Measurements from ENCODE around the gene ABCC11. TPM values are rescaled to one million over a fixed set of nuclear protein-coding genes. Genes with fewer than 3 reads are reported as not detected.

The ABCC11 gene
- 0.04 TPM for polyA plus RNA-seq (2013)

DNA sequence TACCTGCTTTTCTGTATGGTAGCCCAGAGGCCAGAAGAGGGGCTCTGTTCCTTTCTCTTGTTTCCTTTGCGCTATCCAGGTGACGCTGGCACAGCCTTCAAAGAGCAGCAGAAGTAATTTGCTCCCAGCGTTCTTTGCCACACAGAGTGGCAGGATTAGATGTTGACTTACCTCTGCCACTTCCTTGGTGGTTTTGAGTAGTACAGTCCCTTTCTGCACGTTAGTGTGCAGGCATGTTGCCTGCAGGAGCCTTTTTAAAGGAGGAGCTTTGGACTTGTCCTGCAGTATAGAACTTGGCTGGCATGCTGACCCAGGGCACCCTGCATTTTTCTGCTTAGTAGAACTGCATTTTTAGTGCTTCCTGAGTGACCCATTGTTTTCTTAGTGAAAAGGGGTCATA is at the start of gene ABCC11:
ABCC11 (minus strand) TSS at position 229 of the 400 bp plus-strand sequence. CDS start 15,618 bp downstream, outside the sequence.
- Histone ChIP-seq H3K36me3 (ENCODE audit: control insufficient read depth in 4 of 4, insufficient read depth in 4 of 4, low read length in 3 of 4) (peaks cover 0 to 4% (median 3%) of the 10 kb centered on the region in 4 experiments), H3K27ac (ENCODE audit: insufficient read depth in 1 of 2, low read depth in 1 of 2, low read length in 2 of 2, poor library complexity in 1 of 2, severe bottlenecking in 2 of 2) (peak within 1 kb of the TSS in 1 of 2 experiments; percentile 45), H3K9me3 (ENCODE audit: control extremely low read depth in 1 of 5, control insufficient read depth in 4 of 5, insufficient read depth in 2 of 5, low read depth in 1 of 5, low read length in 4 of 5) (no peaks in the 10 kb centered on the region), H3K4me1 (ENCODE audit: control extremely low read depth in 1 of 4, control insufficient read depth in 4 of 4, insufficient read depth in 4 of 4, low read length in 3 of 4) (peaks cover 9 to 32% (median 17%) of the 10 kb centered on the region in 4 experiments), H3K4me3 (ENCODE audit: control insufficient read depth in 1 of 7, extremely low read depth in 1 of 7, insufficient read depth in 4 of 7, low read depth in 2 of 7, low read length in 6 of 7) (peak within 1 kb of the TSS in 1 of 7 experiments; percentile 5), H3K27me3 (replicated peaks in 2 of 5; ENCODE audit: control insufficient read depth in 4 of 5, insufficient read depth in 5 of 5, low read length in 4 of 5) (no peaks in the 10 kb centered on the region)
- 46% methylated on average over 4 of the region's 4 CpGs for WGBS (ENCODE audit: insufficient coverage)
- POLR2A ChIA-PET: no interaction called here
- CTCF ChIA-PET: interaction anchor here (0.6 kb wide), 1 partner anchor 1203 kb away, joined by 4 read pairs; no protein-coding TSS in a partner anchor
- no peak for DNase-seq

DNA sequence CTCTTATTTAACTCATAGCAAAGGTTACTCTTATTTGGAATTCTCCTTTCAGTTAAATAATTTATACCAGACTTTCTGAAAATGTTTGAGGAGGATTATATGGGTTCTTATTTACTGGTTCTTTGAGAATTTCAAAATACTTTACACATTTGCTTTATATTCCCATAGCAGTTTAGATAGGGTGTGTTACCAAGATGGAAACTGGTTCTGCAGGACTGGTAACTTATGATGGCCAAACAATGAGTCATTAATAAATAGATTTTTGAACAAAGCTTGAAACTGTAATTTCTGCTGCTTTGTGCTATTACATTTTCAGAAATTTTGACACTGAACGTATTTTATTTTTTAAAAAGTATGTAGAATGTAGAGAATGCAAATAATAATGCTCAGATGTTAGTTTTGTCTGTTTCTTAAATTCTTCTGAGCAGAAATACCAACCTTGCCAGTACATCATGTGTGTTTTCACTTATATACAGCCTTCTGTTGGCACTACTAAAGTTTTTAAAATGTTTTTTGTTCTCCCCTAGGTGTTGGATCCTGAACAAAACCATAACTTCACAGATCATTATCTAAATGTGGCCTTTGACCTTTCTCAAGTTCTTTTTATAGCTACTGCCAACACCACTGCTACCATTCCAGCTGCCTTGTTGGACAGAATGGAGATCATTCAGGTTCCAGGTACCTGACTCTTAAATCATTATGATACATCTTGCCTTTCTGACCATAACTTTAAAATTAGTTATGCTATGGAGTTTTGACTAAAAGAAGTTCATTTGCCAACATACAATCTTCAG is 48.3 kb upstream of the ABCC11 start:
- WGBS (ENCODE audit: insufficient coverage): 100% methylated on average over 1 of the region's 1 CpG
- no peak for DNase-seq
- ChIA-PET CTCF (interaction anchor here (1.3 to 1.5 kb wide), 2 partner anchors 64 to 334 kb away, joined by 3 to 4 read pairs; no protein-coding TSS in a partner anchor), POLR2A (no interaction called here)
- Histone ChIP-seq H3K36me3 (ENCODE audit: control insufficient read depth in 4 of 4, insufficient read depth in 4 of 4, low read length in 3 of 4) (peaks cover 16 to 43% (median 20%) of the 10 kb centered on the region in 4 experiments), H3K9me3 (ENCODE audit: control extremely low read depth in 1 of 5, control insufficient read depth in 4 of 5, insufficient read depth in 2 of 5, low read depth in 1 of 5, low read length in 4 of 5) (no peaks in the 10 kb centered on the region), H3K27ac (ENCODE audit: insufficient read depth in 1 of 2, low read depth in 1 of 2, low read length in 2 of 2, poor library complexity in 1 of 2, severe bottlenecking in 2 of 2) (no peak overlapping the region), H3K4me3 (ENCODE audit: control insufficient read depth in 1 of 7, extremely low read depth in 1 of 7, insufficient read depth in 4 of 7, low read depth in 2 of 7, low read length in 6 of 7) (no peak overlapping the region), H3K4me1 (ENCODE audit: control extremely low read depth in 1 of 4, control insufficient read depth in 4 of 4, insufficient read depth in 4 of 4, low read length in 3 of 4) (peaks cover 2 to 8% (median 3%) of the 10 kb centered on the region in 4 experiments), H3K27me3 (replicated peaks in 2 of 5; ENCODE audit: control insufficient read depth in 4 of 5, insufficient read depth in 5 of 5, low read length in 4 of 5) (no peaks in the 10 kb centered on the region)

DNA sequence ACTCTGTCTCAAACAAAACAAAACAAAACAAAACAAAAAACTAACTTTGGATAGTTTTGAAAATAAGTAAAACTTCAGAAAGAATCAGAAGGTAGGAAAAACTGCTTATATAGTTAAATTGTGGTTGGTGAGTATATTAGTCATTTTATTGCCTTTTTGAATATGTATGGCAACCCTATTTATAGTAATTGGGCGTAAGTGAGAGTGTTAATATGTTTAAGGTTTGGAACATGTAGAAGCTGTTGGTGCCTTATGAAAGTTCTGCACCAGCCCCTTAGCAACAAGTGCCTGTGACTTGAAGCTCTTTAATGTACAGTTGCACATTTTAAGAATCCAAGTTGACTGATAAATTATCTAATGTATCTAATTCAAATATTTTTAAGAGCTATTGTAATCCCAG is 47.4 kb upstream of the ABCC11 start:
- Histone ChIP-seq H3K27me3 (replicated peaks in 2 of 5; ENCODE audit: control insufficient read depth in 4 of 5, insufficient read depth in 5 of 5, low read length in 4 of 5) (no peaks in the 10 kb centered on the region), H3K4me1 (ENCODE audit: control extremely low read depth in 1 of 4, control insufficient read depth in 4 of 4, insufficient read depth in 4 of 4, low read length in 3 of 4) (peaks cover 5 to 11% (median 7%) of the 10 kb centered on the region in 4 experiments), H3K4me3 (ENCODE audit: control insufficient read depth in 1 of 7, extremely low read depth in 1 of 7, insufficient read depth in 4 of 7, low read depth in 2 of 7, low read length in 6 of 7) (no peak overlapping the region), H3K27ac (ENCODE audit: insufficient read depth in 1 of 2, low read depth in 1 of 2, low read length in 2 of 2, poor library complexity in 1 of 2, severe bottlenecking in 2 of 2) (no peak overlapping the region), H3K9me3 (ENCODE audit: control extremely low read depth in 1 of 5, control insufficient read depth in 4 of 5, insufficient read depth in 2 of 5, low read depth in 1 of 5, low read length in 4 of 5) (no peaks in the 10 kb centered on the region), H3K36me3 (ENCODE audit: control insufficient read depth in 4 of 4, insufficient read depth in 4 of 4, low read length in 3 of 4) (peaks cover 13 to 44% (median 18%) of the 10 kb centered on the region in 4 experiments)
- no peak for DNase-seq
- CTCF ChIA-PET: interaction anchor here (1.3 to 1.5 kb wide), 2 partner anchors 63 to 335 kb away, joined by 3 to 4 read pairs; no protein-coding TSS in a partner anchor
- POLR2A ChIA-PET: no interaction called here
- WGBS (ENCODE audit: insufficient coverage): 80% methylated on average over 1 of the region's 1 CpG

DNA sequence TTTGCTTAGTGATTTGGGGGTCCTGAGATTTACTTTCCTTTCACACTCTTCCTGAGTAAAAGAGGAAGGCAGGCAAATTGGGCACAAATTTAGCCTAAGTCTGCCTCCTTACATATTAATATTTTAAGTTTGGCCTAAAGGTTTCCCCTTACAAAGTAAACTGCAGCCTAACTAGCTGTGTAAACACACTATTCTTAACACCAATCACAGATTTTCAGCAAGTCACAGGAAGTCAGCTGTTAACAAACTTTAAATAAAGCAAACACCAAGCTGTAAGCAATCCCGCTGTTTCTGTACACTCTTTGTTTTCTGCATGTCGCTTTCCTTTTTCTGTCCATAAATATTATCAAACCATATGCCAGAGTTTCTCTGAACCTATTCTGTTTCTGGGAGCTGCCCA is 45.1 kb upstream of the ABCC11 start:
- 93% methylated on average over 2 of the region's 2 CpGs for WGBS (ENCODE audit: insufficient coverage)
- no peak for DNase-seq
- H3K4me1 ChIP-seq (ENCODE audit: control extremely low read depth in 1 of 4, control insufficient read depth in 4 of 4, insufficient read depth in 4 of 4, low read length in 3 of 4): peaks cover 5 to 11% (median 7%) of the 10 kb centered on the region in 4 experiments
- H3K9me3 ChIP-seq (ENCODE audit: control extremely low read depth in 1 of 5, control insufficient read depth in 4 of 5, insufficient read depth in 2 of 5, low read depth in 1 of 5, low read length in 4 of 5): peaks cover 0 to 4% (median 2%) of the 10 kb centered on the region in 5 experiments
- no peak overlapping the region for H3K4me3 ChIP-seq (ENCODE audit: control insufficient read depth in 1 of 7, extremely low read depth in 1 of 7, insufficient read depth in 4 of 7, low read depth in 2 of 7, low read length in 6 of 7)
- no peak overlapping the region for H3K27ac ChIP-seq (ENCODE audit: insufficient read depth in 1 of 2, low read depth in 1 of 2, low read length in 2 of 2, poor library complexity in 1 of 2, severe bottlenecking in 2 of 2)
- CTCF ChIA-PET: interaction anchor here (1.3 kb wide), 1 partner anchor 23 kb away, joined by 3 read pairs; no protein-coding TSS in a partner anchor
- H3K27me3 ChIP-seq (replicated peaks in 2 of 5; ENCODE audit: control insufficient read depth in 4 of 5, insufficient read depth in 5 of 5, low read length in 4 of 5): no peaks in the 10 kb centered on the region
- POLR2A ChIA-PET: no interaction called here
- peaks cover 17 to 43% (median 24%) of the 10 kb centered on the region in 4 experiments for H3K36me3 ChIP-seq (ENCODE audit: control insufficient read depth in 4 of 4, insufficient read depth in 4 of 4, low read length in 3 of 4)

DNA sequence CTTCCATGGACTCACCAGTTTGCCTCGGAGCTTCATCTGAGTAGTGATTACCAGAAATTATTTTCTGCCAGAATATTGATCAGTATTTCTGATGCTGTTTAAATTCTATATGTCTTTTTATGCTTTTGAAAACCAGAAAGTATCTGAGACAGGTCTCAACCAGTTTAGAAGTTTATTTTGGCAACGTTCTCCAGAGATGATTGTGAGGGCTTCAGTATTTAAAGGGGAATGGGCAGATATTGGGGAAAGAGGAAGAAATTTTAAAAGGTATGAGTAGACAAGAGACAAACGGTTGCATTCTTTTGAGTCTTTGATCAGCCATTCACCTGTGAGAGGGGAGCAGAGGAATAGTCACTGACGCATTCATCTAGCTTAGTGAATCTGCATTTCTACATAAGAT is 44.4 kb upstream of the ABCC11 start:
- Histone ChIP-seq H3K9me3 (ENCODE audit: control extremely low read depth in 1 of 5, control insufficient read depth in 4 of 5, insufficient read depth in 2 of 5, low read depth in 1 of 5, low read length in 4 of 5) (peaks cover 5 to 11% (median 8%) of the 10 kb centered on the region in 5 experiments), H3K4me3 (ENCODE audit: control insufficient read depth in 1 of 7, extremely low read depth in 1 of 7, insufficient read depth in 4 of 7, low read depth in 2 of 7, low read length in 6 of 7) (no peak overlapping the region), H3K27ac (ENCODE audit: insufficient read depth in 1 of 2, low read depth in 1 of 2, low read length in 2 of 2, poor library complexity in 1 of 2, severe bottlenecking in 2 of 2) (no peak overlapping the region), H3K36me3 (ENCODE audit: control insufficient read depth in 4 of 4, insufficient read depth in 4 of 4, low read length in 3 of 4) (peaks cover 20 to 46% (median 28%) of the 10 kb centered on the region in 4 experiments), H3K27me3 (replicated peaks in 2 of 5; ENCODE audit: control insufficient read depth in 4 of 5, insufficient read depth in 5 of 5, low read length in 4 of 5) (no peaks in the 10 kb centered on the region), H3K4me1 (ENCODE audit: control extremely low read depth in 1 of 4, control insufficient read depth in 4 of 4, insufficient read depth in 4 of 4, low read length in 3 of 4) (peaks cover 5 to 11% (median 7%) of the 10 kb centered on the region in 4 experiments)
- no peak for DNase-seq
- ChIA-PET POLR2A (interaction anchor here (0.6 kb wide), 1 partner anchor 1466 kb away, joined by 3 read pairs; no protein-coding TSS in a partner anchor), CTCF (interaction anchor here (1.3 kb wide), 1 partner anchor 22 kb away, joined by 3 read pairs; no protein-coding TSS in a partner anchor)
- 94% methylated on average over 2 of the region's 4 CpGs for WGBS (ENCODE audit: insufficient coverage)

DNA sequence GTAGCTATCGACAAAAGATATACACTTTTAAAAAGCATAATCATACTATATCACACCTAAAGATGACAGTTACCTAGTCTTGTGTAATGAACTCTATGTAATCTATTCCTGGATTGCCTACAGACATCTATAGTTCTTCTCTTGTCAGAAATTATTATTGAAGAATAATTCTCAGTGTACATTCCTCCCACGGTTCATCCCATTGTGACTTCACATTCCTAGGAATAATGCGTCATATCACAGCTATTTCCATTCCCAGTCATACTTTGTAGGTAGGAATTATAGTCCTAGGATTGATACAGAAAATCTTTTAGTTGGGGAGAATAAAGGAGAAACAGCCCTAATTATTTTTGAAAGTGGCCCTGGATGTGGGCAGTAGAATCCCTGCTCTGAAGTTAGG is 44.0 kb upstream of the ABCC11 start:
- ChIA-PET CTCF (interaction anchor here (1.3 kb wide), 1 partner anchor 21 kb away, joined by 3 read pairs; no protein-coding TSS in a partner anchor), POLR2A (interaction anchor here (0.6 kb wide), 1 partner anchor 1466 kb away, joined by 3 read pairs; no protein-coding TSS in a partner anchor)
- Histone ChIP-seq H3K27me3 (replicated peaks in 2 of 5; ENCODE audit: control insufficient read depth in 4 of 5, insufficient read depth in 5 of 5, low read length in 4 of 5) (no peaks in the 10 kb centered on the region), H3K9me3 (ENCODE audit: control extremely low read depth in 1 of 5, control insufficient read depth in 4 of 5, insufficient read depth in 2 of 5, low read depth in 1 of 5, low read length in 4 of 5) (peaks cover 5 to 15% (median 12%) of the 10 kb centered on the region in 5 experiments), H3K4me3 (ENCODE audit: control insufficient read depth in 1 of 7, extremely low read depth in 1 of 7, insufficient read depth in 4 of 7, low read depth in 2 of 7, low read length in 6 of 7) (no peak overlapping the region), H3K27ac (ENCODE audit: insufficient read depth in 1 of 2, low read depth in 1 of 2, low read length in 2 of 2, poor library complexity in 1 of 2, severe bottlenecking in 2 of 2) (no peak overlapping the region), H3K36me3 (ENCODE audit: control insufficient read depth in 4 of 4, insufficient read depth in 4 of 4, low read length in 3 of 4) (peaks cover 23 to 49% (median 32%) of the 10 kb centered on the region in 4 experiments), H3K4me1 (ENCODE audit: control extremely low read depth in 1 of 4, control insufficient read depth in 4 of 4, insufficient read depth in 4 of 4, low read length in 3 of 4) (peaks cover 5 to 11% (median 7%) of the 10 kb centered on the region in 4 experiments)
- no peak for DNase-seq
- no CpG with 5 or more reads among the region's 3 CpGs for WGBS (ENCODE audit: insufficient coverage)

All from common myeloid progenitor, CD34-positive (primary cell).